Myocyte (in vitro differentiated cells): Measurements from ENCODE around the gene CTCF. TPM values are rescaled to one million over a fixed set of nuclear protein-coding genes. Genes with fewer than 3 reads are reported as not detected.
A peak's percentile ranks its signal among the peaks of the same experiment; 100 is the strongest.

ENCODE experiments used
- DNase-seq: peaks from one replicate; pipeline ENCODE4 v3.0.0-alpha.2; 2012; ENCODE audit warnings: low read depth
- total RNA-seq: library from RNA; depleted of rRNA; stranded (reverse); fragments of >200 nt; gene quantifications from 2 replicates; pipeline ENCODE4 v1.2.3, GENCODE V29; 2014

CTCF gene
- total RNA-seq, 1 donor from 2014 or later: 35.7 TPM

GRCh38 chr16:67651039-67651438 lies 88.7 kb downstream of the CTCF start:
- DNase-seq: no peak

GRCh38 chr16:67651847-67652246 lies 89.5 kb downstream of the CTCF start:
- DNase-seq: no peak

- DNase-seq: no peak
Observed at GRCh38 chr16:67652578-67653127, 90.3 kb downstream of the CTCF start.

- no peak for DNase-seq
Observed at GRCh38 chr16:67653128-67653788, 90.9 kb downstream of the CTCF start.

GRCh38 chr16:67653789-67654402 lies 91.6 kb downstream of the CTCF start:
- DNase-seq: no peak

GRCh38 chr16:67654403-67654911 lies 92.1 kb downstream of the CTCF start:
- no peak for DNase-seq

- DNase-seq: no peak
Observed at GRCh38 chr16:67655363-67655762, 93.0 kb downstream of the CTCF start.

- no peak for DNase-seq
Observed at GRCh38 chr16:67656344-67657016, 94.2 kb downstream of the CTCF start.

- no peak for DNase-seq
Observed at GRCh38 chr16:67657017-67657608, 94.8 kb downstream of the CTCF start.

- no peak for DNase-seq
Observed at GRCh38 chr16:67657751-67658518, 95.6 kb downstream of the CTCF start.

GRCh38 chr16:67658849-67659674 lies 96.7 kb downstream of the CTCF start:
- no peak for DNase-seq

- DNase-seq: peak; percentile 93
Observed at GRCh38 chr16:67659675-67660563, 97.6 kb downstream of the CTCF start, which contains the start of gene ACD. ACD (minus strand) TSS chr16:67660260; CDS start chr16:67660220, 40 bp downstream.

- DNase-seq: peak; percentile 97
Observed at GRCh38 chr16:67660564-67661028, 98.3 kb downstream of the CTCF start, which contains the start of gene PARD6A. PARD6A (plus strand) TSS chr16:67660960; CDS start chr16:67661039, 79 bp downstream.

GRCh38 chr16:67661101-67661761 lies 98.9 kb downstream of the CTCF start:
- peak; percentile 26 for DNase-seq

- no peak for DNase-seq
Observed at GRCh38 chr16:67661886-67662652, 99.7 kb downstream of the CTCF start.

GRCh38 chr16:67662653-67663010 lies 100.3 kb downstream of the CTCF start:
- DNase-seq: no peak

GRCh38 chr16:67663151-67663876 lies 101.0 kb downstream of the CTCF start:
- DNase-seq: no peak
